Upper lobe of left lung (tissue), 6 donors: ENCODE measurements around the gene FBXL15. TPM values are rescaled to one million over a fixed set of nuclear protein-coding genes. Genes with fewer than 3 reads are reported as not detected.

ENCODE experiments used
- ATAC-seq, 2 donors: fragments of 200-7000 bp; cut with Tn5 transposase; one replicate each; pipeline ENCODE4 v1.9.1; 2022; ENCODE audit warnings: mild to moderate bottlenecking in 2 of 2, moderate library complexity in 2 of 2; ENCODE audit not compliant: low FRiP score in 2 of 2
- DNase-seq, 2 donors: peaks; one replicate each; pipeline ENCODE4 v3.0.0-alpha.2; 2019 to 2020
- H3K27ac ChIP-seq, 4 donors: fragments of 200-600 bp; sonication (generic); one replicate each; pipeline ENCODE4 v1.5.1; 2016 to 2019
- H3K27me3 ChIP-seq, 4 donors: fragments of 200-600 bp; sonication (generic); one replicate each; pipeline ENCODE4 v1.5.1; 2017 to 2019
- H3K36me3 ChIP-seq, 4 donors: fragments of 200-600 bp; sonication (generic); one replicate each; pipeline ENCODE4 v1.5.1; 2016 to 2019
- H3K4me1 ChIP-seq, 4 donors: fragments of 200-600 bp; sonication (generic); one replicate each; pipeline ENCODE4 v1.5.1; 2018 to 2019
- H3K4me3 ChIP-seq, 4 donors: fragments of 200-600 bp; sonication (generic); one replicate each; pipeline ENCODE4 v1.5.1; 2017 to 2019; ENCODE audit warnings: mild to moderate bottlenecking in 2 of 4, moderate library complexity in 1 of 4
- H3K9me3 ChIP-seq, 4 donors: fragments of 200-600 bp; sonication (generic); one replicate each; pipeline ENCODE4 v1.5.1; 2018 to 2019
- EP300 ChIP-seq, 4 donors: sonication (generic); formaldehyde crosslinking; IDR thresholded peaks; one replicate each; pipeline ENCODE4 v1.5.1; 2017; ENCODE audit warnings: antibody characterized with exemption in 4 of 4, control low read depth in 2 of 4
- POLR2A ChIP-seq, 4 donors: fragments of 450-650 bp; IDR thresholded peaks; one replicate each; pipeline ENCODE4 v1.5.1; 2016 to 2017; ENCODE audit warnings: antibody characterized with exemption in 4 of 4, mild to moderate bottlenecking in 2 of 4
- POLR2AphosphoS5 ChIP-seq, 2 donors: sonication (generic); formaldehyde crosslinking; IDR thresholded peaks; one replicate each; pipeline ENCODE4 v1.5.1; 2017; ENCODE audit warnings: antibody characterized with exemption in 2 of 2
- WGBS, 2 donors: methylation state at CpG; one replicate each; pipeline ENCODE4 v1.1.5; 2017 to 2018; 5-methylcytosine and 5-hydroxymethylcytosine counted together
- total RNA-seq, 6 donors: library from RNA; depleted of rRNA in 4 of 6; stranded (reverse); fragments of >200 nt in 4 of 6; gene quantifications; one replicate each; pipeline versions ENCODE4 v1.1.0 to v1.2.1, GENCODE V29; 2016 to 2021
- TF ChIP-seq, protein P1 (sequence below), 6 experiments: fragments of 450-650 bp in 4 of 6; fragments of 200-600 bp in 2 of 6; sonication (generic) in 2 of 6; IDR thresholded peaks; one replicate each; pipeline ENCODE4 v1.5.1; 2016 to 2019; ENCODE audit warnings: antibody characterized with exemption in 6 of 6
- donor health status: DM: no; HTN: no; CAD: no; lungs with moderate emphysema.
- donor health status: DM: no; HTN: yes; CAD: no; lungs with severe emphysema.

The FBXL15 gene
- total RNA-seq, 6 donors from 2014 or later = 18.5 to 70.2 (median 26.8) TPM

DNA sequence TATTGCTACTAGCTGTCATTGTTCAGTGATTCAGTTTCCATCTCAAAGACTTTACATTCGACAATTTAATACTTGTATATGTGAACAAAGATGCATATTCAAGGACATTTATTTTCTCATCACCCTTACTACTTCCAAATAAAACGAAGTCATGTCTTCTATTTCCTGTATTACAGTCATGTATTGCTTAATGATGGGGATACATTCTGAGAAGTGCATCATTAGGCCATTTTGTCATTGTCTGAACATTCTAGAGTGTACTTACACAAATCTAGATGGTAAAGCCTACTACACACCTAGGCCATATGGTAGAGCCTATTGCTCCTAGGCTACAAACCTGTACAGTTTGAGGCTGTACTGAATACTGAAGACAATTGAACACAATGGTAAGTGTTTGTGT, 24.2 kb downstream of the FBXL15 start:
- WGBS, 2 donors = 69 to 71% methylated on average over 2 of the region's 2 CpGs
- Histone ChIP-seq H3K27me3 (no peaks in the 10 kb centered on the region), H3K4me3 (no peak overlapping the region), H3K36me3 (no peaks in the 10 kb centered on the region), H3K9me3 (no peaks in the 10 kb centered on the region), H3K4me1 (peaks cover 4 to 9% (median 5%) of the 10 kb centered on the region in 4 donors), H3K27ac (no peak overlapping the region)
- TF ChIP-seq POLR2A (IDR thresholded peaks at IDR 0.05) (no peak), POLR2AphosphoS5 (IDR thresholded peaks at IDR 0.05) (no peak), EP300 (IDR thresholded peaks at IDR 0.05) (no peak)
- TF ChIP-seq, protein P1, sequence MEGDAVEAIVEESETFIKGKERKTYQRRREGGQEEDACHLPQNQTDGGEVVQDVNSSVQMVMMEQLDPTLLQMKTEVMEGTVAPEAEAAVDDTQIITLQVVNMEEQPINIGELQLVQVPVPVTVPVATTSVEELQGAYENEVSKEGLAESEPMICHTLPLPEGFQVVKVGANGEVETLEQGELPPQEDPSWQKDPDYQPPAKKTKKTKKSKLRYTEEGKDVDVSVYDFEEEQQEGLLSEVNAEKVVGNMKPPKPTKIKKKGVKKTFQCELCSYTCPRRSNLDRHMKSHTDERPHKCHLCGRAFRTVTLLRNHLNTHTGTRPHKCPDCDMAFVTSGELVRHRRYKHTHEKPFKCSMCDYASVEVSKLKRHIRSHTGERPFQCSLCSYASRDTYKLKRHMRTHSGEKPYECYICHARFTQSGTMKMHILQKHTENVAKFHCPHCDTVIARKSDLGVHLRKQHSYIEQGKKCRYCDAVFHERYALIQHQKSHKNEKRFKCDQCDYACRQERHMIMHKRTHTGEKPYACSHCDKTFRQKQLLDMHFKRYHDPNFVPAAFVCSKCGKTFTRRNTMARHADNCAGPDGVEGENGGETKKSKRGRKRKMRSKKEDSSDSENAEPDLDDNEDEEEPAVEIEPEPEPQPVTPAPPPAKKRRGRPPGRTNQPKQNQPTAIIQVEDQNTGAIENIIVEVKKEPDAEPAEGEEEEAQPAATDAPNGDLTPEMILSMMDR (IDR thresholded peaks at IDR 0.05) = no peak
- ATAC-seq = no peak
- no peak for DNase-seq

DNA sequence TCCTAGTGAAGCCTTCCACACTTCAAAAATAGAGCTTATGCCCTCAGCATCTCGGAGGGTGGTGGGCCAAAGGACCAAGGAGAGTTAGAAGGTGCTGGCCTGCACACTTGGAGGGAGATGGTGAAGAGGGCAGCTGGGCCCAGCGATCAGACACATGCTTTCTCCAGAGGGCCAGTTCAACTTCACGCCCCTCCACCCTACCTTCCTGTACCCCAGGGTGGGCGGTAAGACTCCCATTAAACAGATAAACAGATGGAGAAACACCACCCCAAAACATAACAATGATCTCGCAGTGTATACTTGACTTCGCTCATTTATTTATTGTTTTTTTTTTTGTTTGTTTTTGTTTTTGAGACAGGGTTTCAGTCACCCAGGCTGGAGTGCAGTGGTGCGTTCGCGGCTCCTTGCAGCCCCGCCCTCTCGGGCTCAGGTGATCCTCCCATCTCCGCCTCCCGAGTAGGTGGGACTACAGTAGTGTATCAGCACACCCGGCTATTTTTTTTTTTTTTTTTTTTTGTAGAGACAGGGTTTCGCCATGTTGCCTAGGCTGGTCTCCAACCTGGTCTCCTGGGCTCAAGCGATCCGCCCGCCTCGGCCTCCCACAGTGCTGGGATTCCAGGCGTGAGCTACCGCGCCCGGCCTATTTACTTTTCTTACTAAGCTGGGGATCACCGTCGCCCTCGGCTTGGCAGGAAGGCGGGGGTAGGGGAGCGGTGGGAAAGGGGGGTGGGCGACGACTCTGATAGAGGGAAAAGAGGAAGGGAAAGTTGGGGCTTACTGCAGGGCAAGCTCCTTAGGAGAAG, 28.9 kb downstream of the FBXL15 start:
- TF ChIP-seq POLR2A (IDR thresholded peaks at IDR 0.05) (no peak), POLR2AphosphoS5 (IDR thresholded peaks at IDR 0.05) (no peak), EP300 (IDR thresholded peaks at IDR 0.05) (no peak)
- TF ChIP-seq, protein P1 (IDR thresholded peaks at IDR 0.05) = no peak
- H3K27me3 ChIP-seq = no peaks in the 10 kb centered on the region
- H3K36me3 ChIP-seq = no peaks in the 10 kb centered on the region
- 8% methylated on average over 30 of the region's 30 CpGs for WGBS, 2 donors
- peaks cover 18 to 50% (median 31%) of the 10 kb centered on the region in 4 donors for H3K4me1 ChIP-seq
- DNase-seq (peak; percentile 86 to 92), ATAC-seq (peak; percentile 64 to 86)
- no peaks in the 10 kb centered on the region for H3K9me3 ChIP-seq
- H3K27ac ChIP-seq = peak overlapping the region; percentile 87 to 95 (median 90)
- peak overlapping the region; percentile 76 to 97 (median 94) for H3K4me3 ChIP-seq

DNA sequence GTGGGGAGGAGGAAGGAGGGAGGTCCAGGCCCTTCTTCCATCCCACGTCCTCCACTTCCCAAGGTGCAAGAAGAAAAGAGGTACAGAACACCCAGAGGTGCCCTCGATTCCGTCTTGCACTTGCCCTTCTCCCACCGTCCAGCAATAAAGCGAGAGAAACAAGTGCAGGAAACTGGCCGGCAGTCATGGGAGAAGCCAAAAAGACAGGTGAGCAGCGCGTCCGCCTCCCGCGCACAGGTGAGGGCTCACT, 29.4 kb downstream of the FBXL15 start:
- TF ChIP-seq POLR2AphosphoS5 (IDR thresholded peaks at IDR 0.05) (no peak), POLR2A (IDR thresholded peaks at IDR 0.05) (no peak), EP300 (IDR thresholded peaks at IDR 0.05) (no peak)
- TF ChIP-seq, protein P1 (IDR thresholded peaks at IDR 0.05) = no peak
- Histone ChIP-seq H3K27ac (peak overlapping the region; percentile 87 to 95 (median 90)), H3K4me3 (peak overlapping the region; percentile 76 to 97 (median 94)), H3K36me3 (no peaks in the 10 kb centered on the region), H3K4me1 (peaks cover 18 to 54% (median 36%) of the 10 kb centered on the region in 4 donors), H3K9me3 (no peaks in the 10 kb centered on the region), H3K27me3 (no peaks in the 10 kb centered on the region)
- 0 to 1% methylated on average over 11 of the region's 11 CpGs for WGBS, 2 donors
- DNase-seq (no peak), ATAC-seq (no peak)

DNA sequence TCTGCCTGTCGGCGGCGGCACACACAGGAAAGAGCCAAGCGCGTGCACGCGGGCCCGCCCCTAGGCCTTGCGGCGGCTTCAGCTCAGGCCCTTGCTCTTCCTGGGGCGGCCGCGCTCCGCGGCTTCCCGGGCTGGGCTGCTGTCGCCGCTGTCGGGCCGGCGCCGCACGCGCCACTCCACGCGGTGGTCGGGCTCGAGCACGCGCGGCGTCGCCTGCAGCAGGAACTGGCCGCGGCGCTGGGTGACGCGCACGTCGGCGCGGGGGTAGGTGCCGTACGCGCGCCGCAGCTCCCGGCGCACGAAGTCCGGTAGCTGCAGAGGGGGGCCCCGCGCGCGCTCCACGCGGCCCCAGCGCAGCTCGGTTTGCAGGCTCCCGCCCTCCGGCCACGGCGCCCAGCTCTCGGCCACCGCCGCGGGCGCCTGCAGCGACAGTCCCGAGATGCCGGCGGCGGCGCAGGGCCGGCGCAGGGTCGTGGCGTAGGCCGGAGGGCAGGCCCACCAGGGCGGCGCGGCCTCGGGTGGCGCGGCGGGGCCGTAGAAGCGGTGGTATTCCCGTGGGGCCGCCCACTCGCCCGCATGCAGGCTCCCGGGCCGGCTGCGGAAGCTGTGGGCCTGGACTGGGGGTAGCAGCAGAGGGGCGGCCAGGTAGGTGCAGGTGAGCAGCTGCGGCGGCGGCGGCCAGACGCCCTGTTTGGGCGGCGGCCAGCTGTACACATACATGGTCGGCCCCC, 29.9 kb downstream of the FBXL15 start:
- peaks cover 18 to 58% (median 39%) of the 10 kb centered on the region in 4 donors for H3K4me1 ChIP-seq
- H3K9me3 ChIP-seq = no peaks in the 10 kb centered on the region
- H3K36me3 ChIP-seq = no peaks in the 10 kb centered on the region
- no peaks in the 10 kb centered on the region for H3K27me3 ChIP-seq
- peak overlapping the region; percentile 87 to 95 (median 90) for H3K27ac ChIP-seq
- peak overlapping the region; percentile 84 to 97 (median 94) for H3K4me3 ChIP-seq
- DNase-seq = peak; percentile 92 to 98
- 0% methylated on average over 2 to 22 of the region's 104 CpGs for WGBS, 2 donors
- peak; percentile 89 to 93 for ATAC-seq
- TF ChIP-seq EP300 (IDR thresholded peaks at IDR 0.05) = no peak
- peak; percentile 46 to 48 for TF ChIP-seq POLR2AphosphoS5 (IDR thresholded peaks at IDR 0.05)
- TF ChIP-seq, protein P1 (IDR thresholded peaks at IDR 0.05) = peak in 3 of 6 experiments; percentile 16 to 49 (median 27)
- peak in 3 of 4 donors; percentile 58 to 94 (median 64) for TF ChIP-seq POLR2A (IDR thresholded peaks at IDR 0.05)
